KOPT-K1 (cell line): ENCODE results near the gene SGPP1.

Source experiments
- H3K27ac ChIP-seq: fragments of 200-600 bp; sonication (generic); 2 replicates; pipeline ENCODE4 v1.5.1; 2016; ENCODE audit warnings: antibody characterized with exemption, mild to moderate bottlenecking, low read depth, low read length; ENCODE audit not compliant: poor library complexity, severe bottlenecking
- H3K36me3 ChIP-seq: fragments of 200-600 bp; sonication (generic); 2 replicates; pipeline ENCODE4 v1.5.1; 2017; ENCODE audit warnings: antibody characterized with exemption, mild to moderate bottlenecking, low read length, moderate library complexity; ENCODE audit not compliant: insufficient read depth
- H3K9me3 ChIP-seq: fragments of 200-600 bp; sonication (generic); 2 replicates; pipeline ENCODE4 v1.5.1; 2017; ENCODE audit warnings: antibody characterized with exemption, low read length, mild to moderate bottlenecking; ENCODE audit not compliant: insufficient read depth, poor library complexity, severe bottlenecking

Gene SGPP1

GRCh38 chr14:63745858-63746425 is 18.1 kb upstream of the SGPP1 start:
- Histone ChIP-seq H3K27ac (no peak overlapping the region), H3K9me3 (no peaks in the 10 kb centered on the region), H3K36me3 (no peaks in the 10 kb centered on the region)

GRCh38 chr14:63745272-63745671 is 17.4 kb upstream of the SGPP1 start:
- H3K9me3 ChIP-seq: no peaks in the 10 kb centered on the region
- H3K36me3 ChIP-seq: no peaks in the 10 kb centered on the region
- H3K27ac ChIP-seq: no peak overlapping the region

GRCh38 chr14:63737582-63738006 is 9.7 kb upstream of the SGPP1 start:
- Histone ChIP-seq H3K36me3 (no peaks in the 10 kb centered on the region), H3K27ac (peak overlapping the region; percentile 24), H3K9me3 (no peaks in the 10 kb centered on the region)

GRCh38 chr14:63735720-63736119 is 7.9 kb upstream of the SGPP1 start:
- Histone ChIP-seq H3K27ac (no peak overlapping the region), H3K9me3 (no peaks in the 10 kb centered on the region), H3K36me3 (no peaks in the 10 kb centered on the region)

GRCh38 chr14:63730659-63731058 is 2.8 kb upstream of the SGPP1 start:
- H3K9me3 ChIP-seq: no peaks in the 10 kb centered on the region
- H3K36me3 ChIP-seq: no peaks in the 10 kb centered on the region
- H3K27ac ChIP-seq: no peak overlapping the region

- H3K27ac ChIP-seq: peak overlapping the region; percentile 77
These were observed 582 bp downstream of the SGPP1 start for GRCh38 chr14:63727231-63727735.

GRCh38 chr14:63726499-63726898 is 1.4 kb downstream of the SGPP1 start:
- peak overlapping the region; percentile 1 for H3K27ac ChIP-seq

More at GRCh38 chr14:63727231-63727735, 582 bp downstream of the SGPP1 start:
- Histone ChIP-seq H3K9me3 (no peaks in the 10 kb centered on the region), H3K36me3 (no peaks in the 10 kb centered on the region)

GRCh38 chr14:63725786-63726460 is 1.9 kb downstream of the SGPP1 start:
- Histone ChIP-seq H3K36me3 (no peaks in the 10 kb centered on the region), H3K27ac (peak overlapping the region; percentile 1), H3K9me3 (no peaks in the 10 kb centered on the region)

More at GRCh38 chr14:63726499-63726898, 1.4 kb downstream of the SGPP1 start:
- H3K36me3 ChIP-seq: no peaks in the 10 kb centered on the region
- no peaks in the 10 kb centered on the region for H3K9me3 ChIP-seq

GRCh38 chr14:63717702-63718101 is 10.2 kb downstream of the SGPP1 start:
- Histone ChIP-seq H3K9me3 (peaks cover 22% of the 10 kb centered on the region), H3K36me3 (no peaks in the 10 kb centered on the region), H3K27ac (no peak overlapping the region)

GRCh38 chr14:63715360-63715759 is 12.5 kb downstream of the SGPP1 start:
- Histone ChIP-seq H3K9me3 (peaks cover 22% of the 10 kb centered on the region), H3K27ac (no peak overlapping the region), H3K36me3 (no peaks in the 10 kb centered on the region)

- Histone ChIP-seq H3K9me3 (peaks cover 22% of the 10 kb centered on the region), H3K36me3 (no peaks in the 10 kb centered on the region), H3K27ac (no peak overlapping the region)
These were observed 14.1 kb downstream of the SGPP1 start for GRCh38 chr14:63713764-63714163.

GRCh38 chr14:63713058-63713457 is 14.8 kb downstream of the SGPP1 start:
- peaks cover 15% of the 10 kb centered on the region for H3K9me3 ChIP-seq
- H3K36me3 ChIP-seq: no peaks in the 10 kb centered on the region
- no peak overlapping the region for H3K27ac ChIP-seq

GRCh38 chr14:63712123-63712522 is 15.7 kb downstream of the SGPP1 start:
- H3K9me3 ChIP-seq: peaks cover 5% of the 10 kb centered on the region
- no peak overlapping the region for H3K27ac ChIP-seq
- H3K36me3 ChIP-seq: no peaks in the 10 kb centered on the region

- Histone ChIP-seq H3K36me3 (no peaks in the 10 kb centered on the region), H3K9me3 (no peaks in the 10 kb centered on the region), H3K27ac (no peak overlapping the region)
These were observed 17.4 kb downstream of the SGPP1 start for GRCh38 chr14:63710497-63710896.

GRCh38 chr14:63709589-63709988 is 18.3 kb downstream of the SGPP1 start:
- Histone ChIP-seq H3K36me3 (no peaks in the 10 kb centered on the region), H3K27ac (no peak overlapping the region), H3K9me3 (no peaks in the 10 kb centered on the region)

- no peaks in the 10 kb centered on the region for H3K36me3 ChIP-seq
These were observed 20.6 kb downstream of the SGPP1 start for GRCh38 chr14:63707216-63707615.

More at GRCh38 chr14:63707216-63707615, 20.6 kb downstream of the SGPP1 start:
- Histone ChIP-seq H3K27ac (no peak overlapping the region), H3K9me3 (no peaks in the 10 kb centered on the region)
